ENCODE results near the gene PTPRJ.
"Not testable (repeated sequence)": the region's sequence is repeated elsewhere in the genome, so short reads cannot be mapped to it uniquely, and the experiment has no call there.

The PTPRJ gene

GRCh38 chr11:48017831-48018527 is 37.6 kb downstream of the PTPRJ start:
- DNase-seq (ENCODE audit: low read depth, low spot score) = no peak

GRCh38 chr11:48018528-48019216 is 38.3 kb downstream of the PTPRJ start:
- DNase-seq (ENCODE audit: low read depth, low spot score) = no peak

GRCh38 chr11:48019217-48019584 is 38.8 kb downstream of the PTPRJ start:
- no peak for DNase-seq (ENCODE audit: low read depth, low spot score)

GRCh38 chr11:48019595-48019994 is 39.2 kb downstream of the PTPRJ start:
- DNase-seq (ENCODE audit: low read depth, low spot score) = no peak

GRCh38 chr11:48020092-48020755 is 39.9 kb downstream of the PTPRJ start:
- DNase-seq (ENCODE audit: low read depth, low spot score) = no peak

GRCh38 chr11:48021201-48021820 is 41.0 kb downstream of the PTPRJ start:
- DNase-seq (ENCODE audit: low read depth, low spot score) = not testable (repeated sequence)

GRCh38 chr11:48022445-48022844 is 42.1 kb downstream of the PTPRJ start:
- DNase-seq (ENCODE audit: low read depth, low spot score) = no peak

GRCh38 chr11:48023608-48024007 is 43.2 kb downstream of the PTPRJ start:
- DNase-seq (ENCODE audit: low read depth, low spot score) = not testable (repeated sequence)

- DNase-seq (ENCODE audit: low read depth, low spot score) = no peak
Measured at GRCh38 chr11:48024635-48025071, 44.3 kb downstream of the PTPRJ start.

- no peak for DNase-seq (ENCODE audit: low read depth, low spot score)
Measured at GRCh38 chr11:48025293-48025983, 45.1 kb downstream of the PTPRJ start.

- no peak for DNase-seq (ENCODE audit: low read depth, low spot score)
Measured at GRCh38 chr11:48025984-48026340, 45.6 kb downstream of the PTPRJ start.

- no peak for DNase-seq (ENCODE audit: low read depth, low spot score)
Measured at GRCh38 chr11:48028914-48029680, 48.7 kb downstream of the PTPRJ start.

GRCh38 chr11:48029681-48030290 is 49.4 kb downstream of the PTPRJ start:
- no peak for DNase-seq (ENCODE audit: low read depth, low spot score)

- no peak for DNase-seq (ENCODE audit: low read depth, low spot score)
Measured at GRCh38 chr11:48031602-48032001, 51.2 kb downstream of the PTPRJ start.

- no peak for DNase-seq (ENCODE audit: low read depth, low spot score)
Measured at GRCh38 chr11:48032721-48033120, 52.4 kb downstream of the PTPRJ start.

- DNase-seq (ENCODE audit: low read depth, low spot score) = no peak
Measured at GRCh38 chr11:48033918-48034341, 53.6 kb downstream of the PTPRJ start.

GRCh38 chr11:48034926-48035871 is 54.8 kb downstream of the PTPRJ start:
- DNase-seq (ENCODE audit: low read depth, low spot score) = no peak

- no peak for DNase-seq (ENCODE audit: low read depth, low spot score)
Measured at GRCh38 chr11:48036011-48036410, 55.7 kb downstream of the PTPRJ start.

GRCh38 chr11:48036466-48036865 is 56.1 kb downstream of the PTPRJ start:
- no peak for DNase-seq (ENCODE audit: low read depth, low spot score)
